H1 (cell line): ENCODE data around the gene WIPF1. TPM values are rescaled to one million over a fixed set of nuclear protein-coding genes. Genes with fewer than 3 reads are reported as not detected.

Experiments used
- CTCF ChIA-PET: fragments of 300-600 bp; sonication (Branson Sonifier 250); formaldehyde crosslinking; loops from one replicate; lab custom pipeline; 2021; ENCODE audit not compliant: partially characterized antibody; lab: Charles Lee
- POLR2A ChIA-PET: fragments of 300-600 bp; sonication (Branson Sonifier 250); formaldehyde crosslinking; loops from one replicate; lab custom pipeline; 2021; ENCODE audit warnings: inconsistent platforms; ENCODE audit not compliant: partially characterized antibody; lab: Charles Lee
- DNase-seq, 2 experiments: peaks; one replicate each; pipeline versions ENCODE4 v3.0.0 to v3.0.0-alpha.2; 2010 to 2022; ENCODE audit warnings: low spot score in 2 of 2, low read depth in 1 of 2, mixed read lengths in 1 of 2
- FAIRE-seq: peaks from 2 replicates; lab custom pipeline; 2011; peaks lifted over from hg19 to GRCh38; lab: Jason Lieb, UNC
- H2AFZ ChIP-seq: 2 replicates; pipeline ENCODE4 v1.8.1; 2012; ENCODE audit warnings: low read length, inconsistent platforms
- H2AK5ac ChIP-seq: 2 replicates; pipeline ENCODE4 v1.6.1; 2013; ENCODE audit warnings: low read depth, low read length
- H2BK120ac ChIP-seq: replicated peaks from 2 replicates; pipeline ENCODE3; 2013; ENCODE audit warnings: low read depth, low read length, inconsistent platforms
- H2BK12ac ChIP-seq: 2 replicates; pipeline ENCODE4 v1.6.1; 2013; ENCODE audit warnings: low read depth, low read length
- H2BK15ac ChIP-seq: 2 replicates; pipeline ENCODE4 v1.6.1; 2013; ENCODE audit warnings: low read length
- H2BK20ac ChIP-seq: 2 replicates; pipeline ENCODE4 v1.6.1; 2013; ENCODE audit warnings: low read length
- H2BK5ac ChIP-seq: 2 replicates; pipeline ENCODE4 v1.6.1; 2013; ENCODE audit warnings: low read depth, low read length
- H3K14ac ChIP-seq: 2 replicates; pipeline ENCODE4 v1.6.1; 2013; ENCODE audit warnings: inconsistent platforms; ENCODE audit not compliant: insufficient read length
- H3K18ac ChIP-seq: 2 replicates; pipeline ENCODE4 v1.6.1; 2013; ENCODE audit warnings: low read length; ENCODE audit errors: extremely low read depth
- H3K23ac ChIP-seq: 2 replicates; pipeline ENCODE4 v1.6.1; 2013; ENCODE audit warnings: inconsistent platforms; ENCODE audit not compliant: insufficient read length
- H3K23me2 ChIP-seq: 2 replicates; pipeline ENCODE4 v1.6.1; 2013; ENCODE audit warnings: low read depth, low read length
- H3K27ac ChIP-seq: 2 replicates; pipeline ENCODE4 v1.6.1; 2011; ENCODE audit warnings: low read depth, low read length, inconsistent platforms
- H3K27me3 ChIP-seq, 4 experiments: replicated peaks in 1 of 4; 1 replicate in 1 of 4; 2 replicates in 3 of 4; pipeline versions ENCODE4 v1.6.1 to v1.8.1; 2011 to 2013; ENCODE audit warnings: low read length in 3 of 4, mild to moderate bottlenecking in 3 of 4, inconsistent platforms in 2 of 4, mixed read lengths in 2 of 4, moderate library complexity in 1 of 4; ENCODE audit not compliant: control insufficient read depth in 3 of 4, insufficient read depth in 3 of 4; ENCODE audit errors: extremely low read depth in 1 of 4
- H3K36me3 ChIP-seq, 4 experiments: 2 replicates each; pipeline versions ENCODE4 v1.6.1 to v1.8.1; 2011 to 2013; ENCODE audit warnings: mild to moderate bottlenecking in 4 of 4, low read length in 3 of 4, moderate library complexity in 2 of 4, control low read depth in 1 of 4, inconsistent platforms in 1 of 4; ENCODE audit not compliant: insufficient read depth in 4 of 4, control insufficient read depth in 2 of 4
- H3K4ac ChIP-seq: replicated peaks from 2 replicates; pipeline ENCODE3; 2013; ENCODE audit warnings: low read length, low read depth, mixed read lengths, inconsistent platforms; ENCODE audit not compliant: insufficient read length
- H3K4me1 ChIP-seq, 4 experiments: replicated peaks in 1 of 4; 1 replicate in 1 of 4; 2 replicates in 3 of 4; pipeline versions ENCODE4 v1.6.1 to v1.8.1; 2011 to 2013; ENCODE audit warnings: low read length in 3 of 4, inconsistent platforms in 2 of 4, mixed read lengths in 1 of 4; ENCODE audit not compliant: insufficient read depth in 4 of 4, control insufficient read depth in 3 of 4
- H3K4me2 ChIP-seq, 2 experiments: 2 replicates each; pipeline versions ENCODE4 v1.6.1 to v1.8.1; 2011 to 2013; ENCODE audit warnings: low read depth in 2 of 2, low read length in 2 of 2, control low read depth in 1 of 2, inconsistent platforms in 1 of 2, mild to moderate bottlenecking in 1 of 2; ENCODE audit not compliant: insufficient read depth in 1 of 2
- H3K4me3 ChIP-seq, 4 experiments: fragments of 200-600, 300-600 bp in 1 of 4; sonication (generic), shearing (Covaris generic), sonication (Bioruptor Twin) in 1 of 4; 2 replicates each; pipeline versions ENCODE4 v1.5.1 to v1.8.1; 2011 to 2016; ENCODE audit warnings: low read length in 4 of 4, low read depth in 3 of 4, control low read depth in 2 of 4, inconsistent platforms in 2 of 4, mild to moderate bottlenecking in 2 of 4, mixed read lengths in 1 of 4, moderate library complexity in 1 of 4; ENCODE audit not compliant: insufficient read depth in 2 of 4; ENCODE audit errors: extremely low read depth in 1 of 4
- H3K56ac ChIP-seq: replicated peaks from 2 replicates; pipeline ENCODE3; 2013; ENCODE audit warnings: low read depth, mild to moderate bottlenecking, mixed read lengths, low read length, inconsistent platforms; ENCODE audit not compliant: insufficient read length
- H3K79me1 ChIP-seq: 2 replicates; pipeline ENCODE4 v1.6.1; 2013; ENCODE audit warnings: low read depth, low read length, control low read depth
- H3K79me2 ChIP-seq, 2 experiments: 2 replicates each; pipeline versions ENCODE4 v1.6.1 to v1.8.1; 2012 to 2013; ENCODE audit warnings: low read length in 2 of 2, mild to moderate bottlenecking in 2 of 2, inconsistent platforms in 1 of 2; ENCODE audit not compliant: insufficient read depth in 2 of 2, control insufficient read depth in 1 of 2
- H3K9ac ChIP-seq, 4 experiments: replicated peaks in 1 of 4; 1 replicate in 1 of 4; 2 replicates in 3 of 4; pipeline versions ENCODE4 v1.6.1 to v1.8.1; 2011 to 2013; ENCODE audit warnings: low read depth in 3 of 4, low read length in 3 of 4, control low read depth in 2 of 4, mild to moderate bottlenecking in 2 of 4, moderate library complexity in 2 of 4, inconsistent platforms in 1 of 4; ENCODE audit errors: extremely low read depth in 1 of 4
- H3K9me3 ChIP-seq, 2 experiments: 2 replicates each; pipeline versions ENCODE4 v1.6.1 to v1.8.1; 2012 to 2013; ENCODE audit warnings: mild to moderate bottlenecking in 2 of 2, moderate library complexity in 2 of 2, control low read depth in 1 of 2, inconsistent platforms in 1 of 2, low read depth in 1 of 2, low read length in 1 of 2, mixed read lengths in 1 of 2; ENCODE audit not compliant: insufficient read depth in 2 of 2
- H4K20me1 ChIP-seq, 2 experiments: replicated peaks in 1 of 2; 2 replicates each; pipeline versions ENCODE3 to v1.8.1; 2011 to 2013; ENCODE audit warnings: inconsistent platforms in 2 of 2, low read length in 2 of 2, mild to moderate bottlenecking in 1 of 2; ENCODE audit not compliant: insufficient read depth in 2 of 2, control insufficient read depth in 1 of 2
- H4K5ac ChIP-seq: 2 replicates; pipeline ENCODE4 v1.6.1; 2013; ENCODE audit warnings: low read length, low read depth, mixed read lengths, inconsistent platforms; ENCODE audit not compliant: insufficient read length
- H4K8ac ChIP-seq: 2 replicates; pipeline ENCODE4 v1.8.0; 2013; ENCODE audit warnings: mild to moderate bottlenecking, moderate library complexity, low read length, inconsistent platforms; ENCODE audit not compliant: insufficient read depth; ENCODE audit errors: extremely low read depth
- H4K91ac ChIP-seq: replicated peaks from 2 replicates; pipeline ENCODE3; 2013; ENCODE audit warnings: low read length, mixed read lengths, inconsistent platforms; ENCODE audit not compliant: insufficient read length
- TEAD4 ChIP-seq: IDR thresholded peaks from 2 replicates; pipeline ENCODE4 v1.6.1; 2012; ENCODE audit warnings: low read depth, low read length, inconsistent platforms, mixed read lengths
- WGBS, 2 experiments: shearing (Covaris generic) in 1 of 2; methylation state at CpG; one replicate each; pipeline versions ENCODE4 v1.1.6 to v1.1.7; 2013 to 2015; ENCODE audit warnings: low lambda C conversion rate in 2 of 2, mixed read lengths in 2 of 2, inconsistent platforms in 1 of 2, low coverage in 1 of 2, missing lambda C conversion rate in 1 of 2; ENCODE audit not compliant: insufficient replicate concordance in 2 of 2, insufficient coverage in 1 of 2, insufficient read length in 1 of 2; ENCODE audit errors: extremely low coverage in 1 of 2, missing lambda C conversion rate in 1 of 2; 5-methylcytosine and 5-hydroxymethylcytosine counted together
- polyA plus RNA-seq, 7 experiments: library from polyadenylated mRNA; depleted of rRNA in 3 of 7; stranded (reverse) in 5 of 7; unstranded in 2 of 7; fragments of >200 nt in 5 of 7; fragments of 200-250 nt in 2 of 7; gene quantifications; 1 replicate in 5 of 7; 2 replicates in 1 of 7; 4 replicates in 1 of 7; pipeline versions ENCODE4 v1.2.1 to v1.2.3, GENCODE V29; 2011 to 2013; ENCODE audit warnings: missing spikeins in 2 of 7, mixed read lengths in 2 of 7
- total RNA-seq: library from RNA; stranded (reverse); fragmentation: NEBNext Ultra II Directional; extraction: Animal tissue kit (Norgen Biotek cat#: 25700); gene quantifications from 2 replicates; pipeline ENCODE4 v1.2.1, GENCODE V29; 2021

The WIPF1 gene
- total and polyA plus RNA-seq, 2 of the 8 experiments (the other 6 are each of a cell fraction or from before 2014, with no cell fraction given) = 4.7 to 5.2 TPM

DNA sequence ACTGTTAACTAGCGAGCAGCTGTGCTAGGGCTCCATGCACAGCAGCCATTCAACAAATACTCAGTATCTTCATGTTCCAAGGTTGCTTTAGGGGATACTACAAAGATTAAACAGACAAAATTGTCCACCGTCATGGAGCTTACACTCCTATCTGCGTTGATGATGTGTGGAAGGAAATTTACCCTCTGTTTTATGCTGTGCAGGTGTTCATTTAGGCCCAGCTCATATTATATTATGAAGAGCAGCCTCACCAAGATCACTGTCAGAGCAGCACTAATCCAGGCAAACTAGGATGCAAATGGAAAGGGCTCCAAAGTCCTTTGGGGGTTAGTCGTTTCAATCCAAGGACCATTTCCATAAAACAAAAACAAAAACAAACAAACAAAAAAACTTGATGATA is 13.4 kb upstream of the WIPF1 start:
- Histone ChIP-seq H4K5ac (no peak overlapping the region), H4K8ac (no peak overlapping the region), H4K91ac (no peak overlapping the region), H3K14ac (no peak overlapping the region), H2AFZ (no peak overlapping the region), H3K23me2 (no peaks in the 10 kb centered on the region), H3K9ac (no peak overlapping the region), H3K4me1 (no peaks in the 10 kb centered on the region; a peak in 1 of 7 replicates), H2BK5ac (no peak overlapping the region), H3K79me1 (no peaks in the 10 kb centered on the region), H2AK5ac (no peak overlapping the region), H3K36me3 (no peaks in the 10 kb centered on the region), H2BK20ac (no peak overlapping the region), H3K4me2 (no peak overlapping the region), H3K4ac (no peak overlapping the region), H3K27me3 (no peaks in the 10 kb centered on the region), H3K27ac (no peak overlapping the region), H3K56ac (no peak overlapping the region), H3K4me3 (no peak overlapping the region), H3K9me3 (no peaks in the 10 kb centered on the region), H3K18ac (no peak overlapping the region), H2BK120ac (no peak overlapping the region), H2BK12ac (no peak overlapping the region), H2BK15ac (no peak overlapping the region), H4K20me1 (no peaks in the 10 kb centered on the region), H3K79me2 (no peaks in the 10 kb centered on the region), H3K23ac (no peak overlapping the region)
- FAIRE-seq (no peak), DNase-seq (no peak)
- 92% methylated on average over 4 of the region's 4 CpGs; no CpG with 5 or more reads in 1 of the 2 experiments for whole genome bisulfite sequencing, 2 experiments
- ChIA-PET CTCF (interaction anchor here (1.0 kb wide), 1 partner anchor 55 kb away, joined by 3 read pairs; no protein-coding TSS in a partner anchor), POLR2A (no interaction called here)
- no peak for TF ChIP-seq TEAD4
- TF ChIP-seq, all 59 proteins: peak for 0
